ENCODE measurements around the gene RAB18.
"Not testable (repeated sequence)": the region's sequence is repeated elsewhere in the genome, so short reads cannot be mapped to it uniquely, and the experiment has no call there.

RAB18 gene

DNA sequence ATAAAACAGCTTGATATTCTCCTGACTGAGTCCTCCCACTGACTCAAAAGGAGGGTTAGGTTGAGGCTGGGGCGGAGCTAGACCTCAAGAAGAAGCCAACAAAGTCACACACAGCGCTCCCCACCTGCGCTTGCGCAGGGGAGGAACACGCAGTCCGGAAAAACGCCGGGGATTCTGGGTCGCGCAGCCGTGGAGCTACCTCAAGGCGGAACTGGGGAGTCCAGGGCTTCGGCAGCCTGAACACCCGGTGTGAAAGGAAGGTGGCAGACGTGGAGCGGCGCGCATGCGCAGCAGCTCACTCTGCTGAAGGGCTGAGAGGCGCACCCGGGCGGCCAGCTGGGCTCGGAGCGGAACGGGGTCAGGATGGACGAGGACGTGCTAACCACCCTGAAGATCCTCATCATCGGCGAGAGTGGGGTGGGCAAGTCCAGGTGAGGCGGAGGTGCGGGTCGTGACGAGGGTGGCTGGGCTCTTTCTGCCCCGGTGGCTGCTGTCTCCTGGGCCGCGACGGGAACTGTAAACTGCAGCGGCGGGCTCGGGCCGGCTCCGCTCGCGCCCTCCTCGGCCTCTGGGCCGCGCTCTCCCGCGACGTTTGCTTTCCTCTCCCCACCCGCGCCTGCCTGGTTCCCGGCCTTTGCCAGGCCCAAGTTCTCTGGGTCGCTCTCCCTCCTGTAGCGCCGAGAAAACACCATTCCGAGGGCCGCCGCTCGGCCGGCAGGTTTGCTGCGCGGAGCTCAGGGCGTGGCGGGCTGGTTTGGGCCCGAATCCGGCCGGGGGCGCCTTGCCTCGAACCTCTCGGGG lies at the start of gene RAB18:
RAB18 (plus strand) TSS at position 298 of the 801 bp plus-strand sequence; CDS start at position 364, 66 bp downstream.
- peak; percentile 98 for DNase-seq

- no peak for DNase-seq
These were observed 49.3 kb upstream of the RAB18 start for GRCh38 chr10:27454837-27455236.

GRCh38 chr10:27457261-27457945 lies 46.7 kb upstream of the RAB18 start:
- no peak for DNase-seq

GRCh38 chr10:27457966-27458365 lies 46.1 kb upstream of the RAB18 start:
- DNase-seq, result no peak

DNA sequence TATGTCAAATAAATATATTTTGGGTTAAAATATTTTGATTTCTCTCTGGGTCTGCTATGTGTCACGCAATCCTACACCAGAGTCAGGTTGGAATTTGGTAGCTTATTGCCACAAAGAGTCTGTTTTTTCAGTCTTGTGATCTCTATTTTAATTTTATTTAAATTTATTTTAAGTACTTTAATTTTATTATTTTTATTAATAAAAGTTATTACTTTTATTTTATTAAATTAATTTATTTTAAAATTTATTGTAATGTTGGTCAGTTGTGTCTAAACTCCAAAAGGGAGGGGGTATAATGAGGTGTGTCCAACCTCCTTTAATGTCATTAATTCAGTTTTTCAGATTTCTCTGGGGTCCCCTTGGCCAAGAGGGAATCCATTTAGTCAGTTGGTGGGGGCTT lies 42.8 kb upstream of the RAB18 start:
- DNase-seq, result no peak

- DNase-seq, result no peak
These were observed 40.1 kb upstream of the RAB18 start for GRCh38 chr10:27463961-27464360.

- no peak for DNase-seq
These were observed 39.1 kb upstream of the RAB18 start for GRCh38 chr10:27464993-27465392.

- not testable (repeated sequence) for DNase-seq
These were observed 38.5 kb upstream of the RAB18 start for GRCh38 chr10:27465596-27465995.

- DNase-seq, result no peak
These were observed 33.2 kb upstream of the RAB18 start for GRCh38 chr10:27470885-27471284.

- no peak for DNase-seq
These were observed 29.4 kb upstream of the RAB18 start for GRCh38 chr10:27474741-27475140.

DNA sequence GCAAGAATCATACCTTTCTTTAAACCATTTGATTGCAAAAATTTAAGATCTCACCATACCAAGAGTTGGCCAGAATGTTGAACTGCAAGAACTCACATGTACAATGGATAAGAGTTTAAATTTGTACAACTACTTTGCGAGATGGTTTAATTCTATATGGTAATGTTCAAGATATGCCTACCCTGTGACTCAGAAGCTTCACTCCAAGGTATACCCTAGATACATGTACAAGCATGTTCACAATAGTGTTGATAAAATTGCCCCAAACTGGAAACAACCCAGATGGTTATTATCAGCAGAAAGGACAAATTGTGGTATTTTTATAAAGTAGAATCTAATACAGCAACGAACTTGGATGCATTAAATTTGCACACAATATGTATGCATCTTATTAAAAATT lies 25.1 kb upstream of the RAB18 start:
- no peak for DNase-seq

GRCh38 chr10:27481486-27481885 lies 22.6 kb upstream of the RAB18 start:
- DNase-seq, result no peak

GRCh38 chr10:27482984-27483956 lies 20.8 kb upstream of the RAB18 start:
- no peak for DNase-seq

DNA sequence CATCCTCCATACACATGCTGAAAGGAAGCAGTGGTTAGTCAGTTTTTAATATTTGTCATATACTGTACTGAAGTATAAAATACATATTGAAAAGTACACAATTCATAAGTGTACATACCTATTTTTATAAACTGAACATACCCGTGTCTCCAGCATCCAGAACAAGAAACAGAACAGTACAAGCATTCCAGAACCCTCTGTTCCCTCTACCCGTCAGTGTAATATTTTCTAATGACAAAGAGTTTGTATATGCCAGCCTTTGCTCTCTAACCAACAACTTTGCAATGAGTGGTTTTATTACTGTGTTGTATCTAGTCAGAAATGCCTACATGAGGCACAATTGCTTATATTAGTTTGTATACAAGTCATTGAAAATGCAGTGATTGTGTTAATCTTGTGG lies 18.7 kb upstream of the RAB18 start:
- no peak for DNase-seq

DNA sequence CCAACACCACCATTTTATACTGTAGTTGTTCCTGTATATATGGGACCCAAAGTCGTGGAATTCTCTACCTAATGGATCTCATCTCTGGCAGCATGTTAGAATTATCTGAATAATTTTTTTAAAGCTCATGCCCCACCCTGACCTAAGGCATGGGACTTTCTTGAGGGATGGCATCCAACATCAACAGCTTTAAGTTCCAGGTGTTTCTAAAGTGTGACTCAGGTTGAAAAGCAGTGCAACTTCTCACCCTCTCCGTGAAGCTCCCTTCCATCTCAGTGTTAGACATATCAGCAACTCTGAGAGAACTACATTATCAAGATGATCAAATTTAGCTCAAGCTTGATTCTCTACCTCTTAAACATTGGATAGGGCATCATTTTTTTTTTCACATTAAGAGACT lies 18.1 kb upstream of the RAB18 start:
- DNase-seq, result no peak

GRCh38 chr10:27490807-27491206 lies 13.3 kb upstream of the RAB18 start:
- DNase-seq, result no peak

DNA sequence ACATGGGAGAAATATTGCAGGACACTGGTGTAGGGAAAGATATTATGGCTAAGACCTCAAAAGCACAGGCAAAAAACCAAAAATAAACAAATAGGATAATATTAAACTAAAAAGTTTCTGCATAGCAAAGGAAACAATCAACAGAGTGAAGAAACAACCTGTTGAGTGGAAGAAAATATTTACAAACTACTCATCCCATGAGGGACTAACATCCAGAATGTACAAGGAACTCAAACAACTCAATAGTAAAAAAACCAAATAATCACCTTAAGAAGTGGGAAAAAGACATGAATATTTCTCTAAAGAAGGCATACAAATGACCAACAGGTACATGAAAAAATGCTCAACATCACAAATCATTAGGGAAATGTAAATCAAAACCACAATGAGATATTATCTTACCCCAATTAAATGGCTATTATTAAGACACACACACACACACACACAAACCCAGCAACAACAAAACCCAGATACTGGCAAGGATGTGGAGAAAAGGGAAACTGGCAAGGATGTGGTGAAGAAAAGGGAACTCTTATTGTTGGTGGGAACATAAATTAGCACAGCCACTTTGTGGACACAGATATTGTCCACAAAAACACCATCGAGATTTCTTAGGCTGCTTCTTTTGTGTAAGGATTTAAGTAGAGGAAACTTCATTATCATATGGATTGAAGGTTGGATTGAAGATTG lies 9.8 kb upstream of the RAB18 start:
- no peak for DNase-seq

DNA sequence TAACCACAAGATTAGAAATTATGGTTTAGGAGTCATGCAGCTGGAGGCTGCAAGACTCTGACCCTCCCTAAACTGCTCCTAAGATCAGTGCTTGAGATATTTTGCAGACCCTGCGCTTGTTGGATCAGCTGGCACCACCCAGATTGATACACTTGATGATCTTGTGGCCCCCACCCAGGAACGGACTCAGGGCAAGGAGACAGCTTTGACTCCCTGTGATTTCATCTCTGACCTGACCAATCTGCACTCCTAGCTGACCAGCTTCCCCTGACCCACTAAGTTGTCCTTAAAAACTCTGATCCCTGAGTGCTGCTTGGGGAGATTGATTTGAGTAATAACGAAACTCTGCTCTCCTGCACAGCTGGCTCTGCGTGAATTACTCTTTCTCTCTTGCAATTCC lies 8.0 kb upstream of the RAB18 start:
- DNase-seq, result no peak

DNA sequence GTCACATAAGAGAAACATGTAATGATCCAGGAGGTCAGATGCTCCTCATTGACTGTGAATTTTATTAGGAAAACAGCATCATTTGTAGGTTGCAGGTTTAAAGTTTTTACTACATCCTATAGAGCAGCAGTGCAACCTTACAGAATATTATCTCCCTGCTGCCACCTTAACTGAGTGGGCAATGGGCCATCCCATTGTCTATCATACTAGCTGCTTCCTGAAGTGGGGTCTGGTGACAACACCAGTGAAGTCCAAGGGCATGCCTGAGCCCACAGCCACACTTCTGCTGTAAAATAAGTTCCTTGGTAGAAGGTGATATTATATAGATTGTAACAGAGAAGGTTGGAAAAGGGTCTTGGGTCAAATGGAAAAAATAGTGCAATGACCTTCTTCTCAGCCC lies 4.0 kb upstream of the RAB18 start:
- DNase-seq, result no peak

DNA sequence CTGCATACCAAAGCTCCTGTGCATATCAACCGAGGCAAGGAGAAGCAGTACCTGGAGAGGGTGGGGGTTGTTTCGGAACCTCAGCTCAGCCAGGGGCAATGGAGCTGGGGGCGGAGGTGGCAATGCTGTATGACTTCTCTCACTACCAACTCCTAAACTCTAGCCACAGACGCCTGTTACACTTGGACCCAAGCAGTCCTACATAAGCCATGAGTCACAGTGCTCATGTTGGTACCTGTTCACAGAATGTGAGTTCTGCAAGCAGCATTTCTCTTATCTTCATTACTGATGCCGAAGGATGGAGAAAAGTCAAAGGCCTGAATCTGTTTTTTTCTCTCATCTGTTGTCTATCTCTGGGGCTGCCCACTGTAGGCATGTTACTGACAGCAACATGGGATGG lies 3.2 kb upstream of the RAB18 start:
- no peak for DNase-seq

GRCh38 chr10:27503498-27504006 lies 552 bp upstream of the RAB18 start:
- DNase-seq, result no peak

GRCh38 chr10:27504808-27505460 lies 830 bp downstream of the RAB18 start:
- DNase-seq, result no peak
